Measurements from ENCODE around the gene WIPF3.
"Not testable (repeated sequence)": the region's sequence is repeated elsewhere in the genome, so short reads cannot be mapped to it uniquely, and the experiment has no call there.

Gene WIPF3

GRCh38 chr7:29929018-29929807 lies 122.9 kb downstream of the WIPF3 start:
- H3K27ac ChIP-seq: no peak overlapping the region
- no peak overlapping the region for H3K4me3 ChIP-seq

- H3K27ac ChIP-seq: no peak overlapping the region
- no peak overlapping the region for H3K4me3 ChIP-seq
These were observed 128.8 kb downstream of the WIPF3 start for GRCh38 chr7:29935111-29935510.

GRCh38 chr7:29937132-29937531 lies 130.8 kb downstream of the WIPF3 start:
- Histone ChIP-seq H3K4me3 (no peak overlapping the region), H3K27ac (no peak overlapping the region)

- Histone ChIP-seq H3K27ac (no peak overlapping the region), H3K4me3 (no peak overlapping the region)
These were observed 133.9 kb downstream of the WIPF3 start for GRCh38 chr7:29940199-29940598.

- Histone ChIP-seq H3K27ac (no peak overlapping the region), H3K4me3 (no peak overlapping the region)
These were observed 139.0 kb downstream of the WIPF3 start for GRCh38 chr7:29945259-29945809.

- H3K27ac ChIP-seq: no peak overlapping the region
- H3K4me3 ChIP-seq: no peak overlapping the region
These were observed 140.3 kb downstream of the WIPF3 start for GRCh38 chr7:29946428-29947186.

- no peak overlapping the region for H3K4me3 ChIP-seq
- H3K27ac ChIP-seq: no peak overlapping the region
These were observed 142.3 kb downstream of the WIPF3 start for GRCh38 chr7:29948587-29948986.

- Histone ChIP-seq H3K4me3 (no peak overlapping the region), H3K27ac (no peak overlapping the region)
These were observed 144.2 kb downstream of the WIPF3 start for GRCh38 chr7:29950480-29950879.

- Histone ChIP-seq H3K4me3 (no peak overlapping the region), H3K27ac (no peak overlapping the region)
These were observed 144.9 kb downstream of the WIPF3 start for GRCh38 chr7:29951206-29951605.

GRCh38 chr7:29953726-29954347 lies 147.5 kb downstream of the WIPF3 start:
- no peak overlapping the region for H3K4me3 ChIP-seq
- H3K27ac ChIP-seq: no peak overlapping the region

- H3K4me3 ChIP-seq: no peak overlapping the region
- no peak overlapping the region for H3K27ac ChIP-seq
These were observed 148.9 kb downstream of the WIPF3 start for GRCh38 chr7:29955075-29955792.

- H3K4me3 ChIP-seq: no peak overlapping the region
- no peak overlapping the region for H3K27ac ChIP-seq
These were observed 149.6 kb downstream of the WIPF3 start for GRCh38 chr7:29955799-29956486.

- no peak overlapping the region for H3K4me3 ChIP-seq
- H3K27ac ChIP-seq: no peak overlapping the region
These were observed 150.2 kb downstream of the WIPF3 start for GRCh38 chr7:29956487-29956836.

- no peak overlapping the region for H3K27ac ChIP-seq
- no peak overlapping the region for H3K4me3 ChIP-seq
These were observed 151.4 kb downstream of the WIPF3 start for GRCh38 chr7:29957521-29958310.

- no peak overlapping the region for H3K27ac ChIP-seq
- no peak overlapping the region for H3K4me3 ChIP-seq
These were observed 152.5 kb downstream of the WIPF3 start for GRCh38 chr7:29958667-29959358.

GRCh38 chr7:29961611-29962010 lies 155.3 kb downstream of the WIPF3 start:
- H3K27ac ChIP-seq, H3K4me3 ChIP-seq: not testable (repeated sequence)

GRCh38 chr7:29962035-29962434 lies 155.7 kb downstream of the WIPF3 start:
- Histone ChIP-seq H3K27ac (no peak overlapping the region), H3K4me3 (no peak overlapping the region)

- Histone ChIP-seq H3K4me3 (no peak overlapping the region), H3K27ac (no peak overlapping the region)
These were observed 158.7 kb downstream of the WIPF3 start for GRCh38 chr7:29965030-29965429.

All from skin epidermis (tissue), 12 donors.